ACHN (cell line): ENCODE measurements around the gene ANKRD44.
A peak's percentile ranks its signal among the peaks of the same experiment; 100 is the strongest.

Source experiments
- DNase-seq: peaks from one replicate; pipeline ENCODE4 v3.0.0-alpha.2; 2015
- in situ Hi-C: cut with HindIII; loops from 2 replicates; pipeline ENCODE4 v1.10.0; 2017; ENCODE audit warnings: low sequenced_read_pairs, low pct_ligation_motif_present, low pct_unique_long_range_greater_than_20kb

Gene ANKRD44

DNA sequence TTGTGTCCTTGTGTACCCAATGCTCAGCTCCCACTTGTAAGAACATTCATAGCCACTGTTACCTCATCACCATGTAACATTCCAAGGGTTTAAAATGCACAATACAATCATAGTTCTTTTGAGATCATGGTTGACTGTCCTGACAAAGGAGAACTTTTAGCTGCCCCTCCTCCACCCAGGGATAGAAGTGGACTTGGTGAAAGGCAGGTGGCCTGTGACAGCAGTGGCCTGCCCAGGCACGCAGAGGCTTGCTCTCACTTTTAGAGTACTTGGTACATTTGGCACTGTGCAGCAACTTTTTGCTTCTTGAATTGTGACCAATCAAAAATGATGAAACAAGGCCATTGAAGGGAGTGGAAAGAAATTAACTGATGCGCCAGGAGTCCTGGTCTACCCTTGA is 108.7 kb downstream of the ANKRD44 start:
- in situ Hi-C loops: no loop called here
- no peak for DNase-seq

- in situ Hi-C loops: no loop called here
These were observed 109.9 kb downstream of the ANKRD44 start for GRCh38 chr2:197200762-197201058.

GRCh38 chr2:197200051-197200761 is 110.4 kb downstream of the ANKRD44 start:
- DNase-seq: no peak
- in situ Hi-C loops: no loop called here

More at GRCh38 chr2:197200762-197201058, 109.9 kb downstream of the ANKRD44 start:
- DNase-seq: no peak

- no peak for DNase-seq
- in situ Hi-C loops: no loop called here
These were observed 111.7 kb downstream of the ANKRD44 start for GRCh38 chr2:197198890-197199289.

GRCh38 chr2:197197895-197198311 is 112.7 kb downstream of the ANKRD44 start:
- no peak for DNase-seq
- in situ Hi-C loops: no loop called here

- DNase-seq: no peak
- in situ Hi-C loops: no loop called here
These were observed 113.9 kb downstream of the ANKRD44 start for GRCh38 chr2:197196541-197197180.

GRCh38 chr2:197195518-197195917 is 115.1 kb downstream of the ANKRD44 start:
- no peak for DNase-seq
- in situ Hi-C loops: no loop called here

DNA sequence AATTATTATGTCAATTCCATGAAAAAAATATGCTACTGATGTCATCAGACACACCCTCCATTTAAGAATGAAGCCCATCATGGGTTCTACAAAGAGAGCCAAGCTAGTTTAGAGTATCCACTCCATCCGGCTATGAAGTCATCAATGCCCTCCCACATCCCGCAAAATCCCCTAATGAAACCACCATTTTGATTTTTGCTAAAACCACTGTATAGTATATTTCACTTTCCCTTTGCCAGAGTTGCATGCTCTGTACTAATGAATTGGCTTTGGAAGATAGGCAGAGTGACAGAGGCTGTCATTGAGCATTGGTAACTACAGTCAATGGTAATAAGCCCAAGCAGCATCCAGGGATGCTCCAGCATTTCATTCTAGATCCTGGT is 118.6 kb downstream of the ANKRD44 start:
- in situ Hi-C loops: no loop called here
- no peak for DNase-seq

- peak; percentile 43 for DNase-seq
- in situ Hi-C loops: no loop called here
These were observed 119.2 kb downstream of the ANKRD44 start for GRCh38 chr2:197191177-197191939.

- no peak for DNase-seq
- in situ Hi-C loops: no loop called here
These were observed 120.5 kb downstream of the ANKRD44 start for GRCh38 chr2:197190100-197190432.

GRCh38 chr2:197189426-197190099 is 121.0 kb downstream of the ANKRD44 start:
- in situ Hi-C loops: no loop called here

GRCh38 chr2:197185676-197186075 is 124.9 kb downstream of the ANKRD44 start:
- no peak for DNase-seq
- in situ Hi-C loops: no loop called here

More at GRCh38 chr2:197189426-197190099, 121.0 kb downstream of the ANKRD44 start:
- no peak for DNase-seq

GRCh38 chr2:197184959-197185586 is 125.5 kb downstream of the ANKRD44 start:
- DNase-seq: no peak
- in situ Hi-C loops: no loop called here

- in situ Hi-C loops: no loop called here
These were observed 127.2 kb downstream of the ANKRD44 start for GRCh38 chr2:197183355-197183754.

DNA sequence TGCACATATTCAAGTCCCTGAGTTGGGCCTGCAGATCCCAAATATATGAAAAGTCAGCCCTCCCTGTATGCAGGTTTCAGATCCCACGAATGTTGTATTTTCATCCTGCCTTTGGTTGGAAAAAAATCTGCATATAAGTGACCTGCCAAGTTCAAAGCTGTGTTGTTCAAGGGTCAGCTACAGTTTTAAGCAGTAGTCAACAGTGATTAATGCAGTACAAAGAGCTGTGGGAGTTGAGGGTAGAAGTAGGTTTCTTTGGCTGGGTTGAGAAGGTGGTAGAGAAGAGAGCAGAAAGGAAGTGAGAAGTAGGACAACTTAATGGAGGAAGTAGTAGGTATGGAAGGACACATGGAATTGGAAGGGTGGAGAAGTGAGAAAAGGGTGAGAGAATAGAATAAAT is 127.9 kb downstream of the ANKRD44 start:
- in situ Hi-C loops: no loop called here

More at GRCh38 chr2:197183355-197183754, 127.2 kb downstream of the ANKRD44 start:
- DNase-seq: no peak

GRCh38 chr2:197181491-197181890 is 129.1 kb downstream of the ANKRD44 start:
- no peak for DNase-seq

More for the DNA sequence above, 127.9 kb downstream of the ANKRD44 start:
- no peak for DNase-seq

DNA sequence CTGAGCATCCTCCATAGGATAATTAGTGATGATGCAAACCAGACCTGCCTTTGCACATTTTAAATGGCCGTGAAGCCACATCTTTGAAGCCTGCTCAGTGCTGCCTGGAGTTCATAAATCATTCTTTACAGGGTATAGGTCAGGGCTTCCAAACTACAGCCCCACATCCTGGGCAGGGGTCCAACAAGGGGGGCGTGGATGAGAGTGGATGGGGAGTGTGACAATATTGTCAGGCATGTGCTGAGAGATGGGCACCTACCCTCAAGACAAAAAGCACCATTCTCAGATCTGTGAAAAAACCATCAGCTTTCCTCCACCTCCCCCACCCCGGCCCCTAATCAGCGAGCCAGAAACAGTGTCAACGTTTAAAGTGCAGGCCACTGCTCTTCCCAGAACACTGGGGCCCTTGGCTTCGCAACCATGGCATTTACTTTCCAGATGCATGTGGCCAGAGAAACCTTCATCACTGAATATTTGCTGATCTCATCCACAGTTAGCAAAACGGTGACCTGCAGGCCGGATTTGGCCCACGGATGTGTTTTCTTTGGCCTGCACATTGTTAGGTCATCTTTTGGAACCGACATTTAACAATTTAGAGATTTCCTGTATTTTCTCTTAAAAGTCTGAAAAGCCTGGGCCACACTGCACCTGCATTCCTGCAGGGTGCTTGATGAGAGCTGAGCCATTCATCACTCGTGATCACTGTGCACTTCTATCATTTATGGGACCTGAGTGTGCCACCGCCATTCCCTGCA is 130.7 kb downstream of the ANKRD44 start:
- in situ Hi-C loops: no loop called here
- no peak for DNase-seq

More at GRCh38 chr2:197181491-197181890, 129.1 kb downstream of the ANKRD44 start:
- in situ Hi-C loops: no loop called here

DNA sequence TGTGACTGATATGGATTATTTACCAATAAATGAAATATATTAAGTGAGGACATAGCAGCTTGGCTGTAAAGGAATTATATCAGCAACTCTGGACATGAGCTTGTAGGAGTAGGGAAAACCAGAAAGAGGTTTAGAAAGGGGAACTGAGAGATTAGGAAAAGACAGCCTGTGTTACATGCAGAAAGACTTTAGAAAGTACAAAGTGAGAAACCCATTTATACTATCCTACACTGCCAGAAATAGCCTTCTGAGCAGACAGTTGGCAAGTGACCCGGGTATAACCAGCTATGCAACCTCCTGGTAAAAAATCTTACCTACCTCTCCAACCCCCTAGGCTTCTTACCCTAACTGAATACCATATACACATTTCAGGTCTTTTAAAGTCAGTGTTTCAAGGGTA is 134.1 kb downstream of the ANKRD44 start:
- DNase-seq: no peak
- in situ Hi-C loops: no loop called here
